MCF 10A (cell line): ENCODE measurements around the gene LRRFIP1. TPM values are rescaled to one million over a fixed set of nuclear protein-coding genes. Genes with fewer than 3 reads are reported as not detected.

ENCODE experiments used
- BruUV-seq: library from RNA; stranded (reverse); fragments of 400-500 nt; replicated peaks from 2 replicates; lab custom pipeline; 2021; lab: Mats Ljungman, UMichigan
- CTCF ChIA-PET: fragments of 300-600 bp; sonication (Branson Sonifier 250); formaldehyde crosslinking; extraction: SDS; loops from one replicate; lab custom pipeline; 2021; ENCODE audit warnings: antibody characterized with exemption, inconsistent platforms; lab: Yijun Ruan, JAX
- POLR2A ChIA-PET: fragments of 300-600, 350-650 bp; sonication (Branson Sonifier 250); formaldehyde crosslinking; extraction: SDS; loops from one replicate; lab custom pipeline; 2020; ENCODE audit warnings: antibody characterized with exemption, inconsistent platforms; lab: Yijun Ruan, JAX
- DNase-seq: peaks from one replicate; pipeline ENCODE4 v3.0.0-alpha.2; 2018; ENCODE audit not compliant: unreplicated experiment
- H3K27ac Mint-ChIP-seq: one replicate; pipeline ENCODE4 v1.8.0; 2022; ENCODE audit warnings: mild to moderate bottlenecking, low read depth, mixed read lengths; ENCODE audit not compliant: unreplicated experiment
- H3K27me3 Mint-ChIP-seq: one replicate; pipeline ENCODE4 v1.8.0; 2022; ENCODE audit warnings: mixed read lengths; ENCODE audit not compliant: insufficient read depth, unreplicated experiment
- H3K36me3 Mint-ChIP-seq: one replicate; pipeline ENCODE4 v1.8.0; 2022; ENCODE audit warnings: mild to moderate bottlenecking, moderate library complexity, mixed read lengths; ENCODE audit not compliant: insufficient read depth, unreplicated experiment
- H3K4me1 Mint-ChIP-seq: one replicate; pipeline ENCODE4 v1.8.0; 2022; ENCODE audit warnings: mixed read lengths; ENCODE audit not compliant: insufficient read depth, unreplicated experiment
- H3K4me3 Mint-ChIP-seq: one replicate; pipeline ENCODE4 v1.8.0; 2022; ENCODE audit warnings: mild to moderate bottlenecking, moderate library complexity, mixed read lengths; ENCODE audit not compliant: unreplicated experiment
- H3K9me3 Mint-ChIP-seq: one replicate; pipeline ENCODE4 v1.8.0; 2022; ENCODE audit warnings: mixed read lengths; ENCODE audit not compliant: unreplicated experiment
- intact Hi-C: fragments of 100-400 bp; cut with micrococcal nuclease; formaldehyde crosslinking; loops from 2 replicates; pipeline ENCODE4 v1.14.1; 2022
- total RNA-seq: library from RNA; stranded (reverse); gene quantifications from 2 replicates; pipeline ENCODE4 v1.2.3, GENCODE V29; 2022
- TF ChIP-seq, protein P1 (sequence below): fragments of 200-600 bp; IDR thresholded peaks from one replicate; pipeline ENCODE4 v1.8.0; 2022; ENCODE audit warnings: antibody characterized with exemption, mild to moderate bottlenecking; ENCODE audit not compliant: unreplicated experiment

Gene LRRFIP1
- total RNA-seq, 1 experiment from 2014 or later = 197 TPM

DNA sequence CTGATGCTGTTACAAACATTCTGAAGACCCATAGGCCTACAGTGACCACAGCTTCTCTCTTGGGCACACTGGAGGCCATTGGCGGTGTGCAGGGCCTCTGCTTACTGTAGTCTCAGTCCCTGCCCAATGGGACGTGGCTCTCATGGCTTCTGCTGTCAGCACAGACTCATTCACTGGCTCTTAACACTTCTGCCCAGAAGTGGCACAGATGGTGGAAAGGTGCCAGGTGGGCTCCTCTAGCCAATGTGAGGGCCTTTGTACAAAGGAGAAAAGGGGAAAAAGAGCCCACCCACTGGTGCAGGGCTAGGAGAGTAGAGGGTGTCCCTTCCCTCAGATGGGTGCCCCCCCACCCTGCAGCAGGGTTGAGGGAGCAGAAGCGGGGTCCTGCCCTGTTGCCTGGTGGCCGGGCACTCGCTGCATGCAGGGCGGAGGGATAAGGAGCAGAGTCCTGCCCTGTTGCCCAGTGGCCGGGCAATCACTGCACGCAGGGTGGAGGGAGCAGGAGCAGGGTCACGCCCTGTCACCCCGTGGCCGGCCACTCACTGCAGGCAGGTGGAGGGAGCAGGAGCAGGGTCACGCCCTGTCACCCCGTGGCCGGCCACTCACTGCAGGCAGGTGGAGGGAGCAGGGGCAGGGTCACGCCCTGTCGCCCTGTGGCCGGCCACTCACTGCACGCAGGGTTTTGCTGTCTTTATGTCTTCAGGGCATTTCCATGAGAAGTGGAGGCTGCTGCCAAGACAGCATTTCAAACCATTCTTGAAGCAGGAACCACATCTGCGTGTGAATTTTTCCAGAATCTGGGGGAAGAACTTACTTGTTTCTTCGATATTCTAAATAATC lies 20.0 kb downstream of the LRRFIP1 start:
- TF ChIP-seq, protein P1, sequence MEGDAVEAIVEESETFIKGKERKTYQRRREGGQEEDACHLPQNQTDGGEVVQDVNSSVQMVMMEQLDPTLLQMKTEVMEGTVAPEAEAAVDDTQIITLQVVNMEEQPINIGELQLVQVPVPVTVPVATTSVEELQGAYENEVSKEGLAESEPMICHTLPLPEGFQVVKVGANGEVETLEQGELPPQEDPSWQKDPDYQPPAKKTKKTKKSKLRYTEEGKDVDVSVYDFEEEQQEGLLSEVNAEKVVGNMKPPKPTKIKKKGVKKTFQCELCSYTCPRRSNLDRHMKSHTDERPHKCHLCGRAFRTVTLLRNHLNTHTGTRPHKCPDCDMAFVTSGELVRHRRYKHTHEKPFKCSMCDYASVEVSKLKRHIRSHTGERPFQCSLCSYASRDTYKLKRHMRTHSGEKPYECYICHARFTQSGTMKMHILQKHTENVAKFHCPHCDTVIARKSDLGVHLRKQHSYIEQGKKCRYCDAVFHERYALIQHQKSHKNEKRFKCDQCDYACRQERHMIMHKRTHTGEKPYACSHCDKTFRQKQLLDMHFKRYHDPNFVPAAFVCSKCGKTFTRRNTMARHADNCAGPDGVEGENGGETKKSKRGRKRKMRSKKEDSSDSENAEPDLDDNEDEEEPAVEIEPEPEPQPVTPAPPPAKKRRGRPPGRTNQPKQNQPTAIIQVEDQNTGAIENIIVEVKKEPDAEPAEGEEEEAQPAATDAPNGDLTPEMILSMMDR = no peak
- Mint-ChIP-seq H3K4me1 (no peaks in the 10 kb centered on the region), H3K9me3 (no peaks in the 10 kb centered on the region), H3K36me3 (no peaks in the 10 kb centered on the region), H3K4me3 (no peak overlapping the region), H3K27me3 (peaks cover 30% of the 10 kb centered on the region), H3K27ac (no peak overlapping the region)
- POLR2A ChIA-PET = no interaction called here
- BruUV-seq = no TSS peak
- CTCF ChIA-PET = no interaction called here
- intact Hi-C loops = no loop called here
- no peak for DNase-seq

DNA sequence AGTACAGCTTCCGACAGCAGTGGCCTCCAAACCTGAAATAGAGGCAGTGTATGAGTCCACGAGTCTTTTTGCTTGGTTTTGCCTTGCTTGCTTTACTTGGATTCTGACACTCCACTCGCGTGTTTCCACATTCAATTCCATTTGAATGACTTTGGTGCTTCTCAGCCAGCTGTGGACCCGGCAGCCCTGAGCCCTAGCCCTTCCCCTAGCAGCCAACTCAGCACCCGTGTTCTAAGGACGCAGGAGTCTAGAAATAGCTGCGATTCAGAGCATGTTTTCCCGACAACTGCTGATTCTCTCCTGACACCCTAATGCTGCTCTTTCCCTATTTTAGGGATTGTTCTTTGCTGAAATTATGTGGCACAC lies 20.6 kb downstream of the LRRFIP1 start:
- ChIA-PET POLR2A (no interaction called here), CTCF (no interaction called here)
- BruUV-seq = no TSS peak
- no peak for DNase-seq
- H3K9me3 Mint-ChIP-seq = no peaks in the 10 kb centered on the region
- no peak overlapping the region for H3K4me3 Mint-ChIP-seq
- intact Hi-C loops = no loop called here
- H3K4me1 Mint-ChIP-seq = no peaks in the 10 kb centered on the region
- no peaks in the 10 kb centered on the region for H3K36me3 Mint-ChIP-seq
- TF ChIP-seq, protein P1 = no peak
- no peak overlapping the region for H3K27ac Mint-ChIP-seq
- H3K27me3 Mint-ChIP-seq = peaks cover 30% of the 10 kb centered on the region

DNA sequence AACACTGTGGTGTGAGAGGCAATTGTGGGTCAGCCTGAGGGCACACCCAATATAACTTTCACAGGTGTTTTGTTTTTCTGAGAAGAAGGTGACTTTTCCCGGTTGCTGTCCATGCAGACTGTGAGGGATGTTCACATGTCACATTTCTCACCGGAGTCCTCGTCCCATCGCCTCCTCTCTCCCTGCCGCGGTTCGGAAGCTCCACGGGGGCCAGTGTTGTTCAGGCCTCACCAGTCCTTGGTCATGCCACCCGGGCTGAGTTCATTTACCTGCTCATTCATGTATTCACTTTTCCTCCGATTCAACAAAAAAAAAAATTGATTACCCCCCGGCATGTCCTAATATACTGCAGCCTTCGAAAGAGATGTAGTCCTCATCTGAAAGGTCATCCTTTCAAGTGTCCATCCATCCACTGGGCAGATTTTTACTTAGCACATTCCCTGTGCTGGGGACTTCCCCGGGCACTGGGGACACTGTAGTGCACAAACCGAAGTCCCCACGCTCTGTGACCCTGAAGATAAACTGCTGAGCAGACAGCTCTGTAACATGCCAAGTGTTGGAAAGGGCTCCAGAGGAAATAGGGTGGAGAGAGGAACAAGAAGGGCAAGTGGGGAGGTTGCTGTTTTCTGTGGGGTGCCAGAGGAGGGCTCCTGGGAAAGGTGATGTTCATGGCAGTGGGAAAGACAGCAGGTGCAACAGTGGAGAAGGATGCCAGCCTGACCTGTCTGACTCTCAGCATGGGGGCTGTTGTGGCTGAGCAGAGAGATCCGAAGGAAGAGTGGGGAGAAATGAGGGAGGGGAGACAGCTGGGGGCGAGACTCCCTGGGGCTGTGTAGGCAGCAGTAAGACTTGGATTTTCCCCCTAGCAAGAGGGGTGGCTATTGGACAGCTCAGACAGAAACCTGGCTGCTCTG lies 22.4 kb downstream of the LRRFIP1 start:
- Mint-ChIP-seq H3K36me3 (no peaks in the 10 kb centered on the region), H3K9me3 (no peaks in the 10 kb centered on the region), H3K4me1 (no peaks in the 10 kb centered on the region), H3K27ac (no peak overlapping the region), H3K27me3 (peaks cover 27% of the 10 kb centered on the region), H3K4me3 (no peak overlapping the region)
- TF ChIP-seq, protein P1 = no peak
- no TSS peak for BruUV-seq
- CTCF ChIA-PET = no interaction called here
- intact Hi-C loops = no loop called here
- no peak for DNase-seq
- POLR2A ChIA-PET = interaction anchor here (0.7 kb wide), 1 partner anchor 397 kb away, joined by 3 read pairs; no protein-coding TSS in a partner anchor

DNA sequence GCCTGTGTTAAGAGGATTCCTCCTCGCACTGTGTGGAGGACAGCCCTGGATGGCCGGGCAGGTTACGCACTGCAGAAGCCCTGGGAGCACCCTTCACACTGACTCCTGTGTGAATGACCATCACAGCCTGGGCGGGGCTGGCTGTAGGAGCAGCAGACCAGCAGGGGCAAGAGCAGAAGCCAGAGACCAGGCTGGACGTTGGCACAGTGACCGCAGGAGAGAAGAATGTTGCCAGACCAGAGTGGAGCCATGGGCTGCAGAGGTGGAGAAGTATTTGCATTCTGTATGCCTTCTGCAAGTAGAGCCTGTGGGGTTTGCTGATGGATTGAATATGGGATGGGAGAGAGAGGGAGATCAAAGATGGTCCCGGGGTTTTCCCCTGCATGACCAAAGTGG lies 23.1 kb downstream of the LRRFIP1 start:
- H3K27ac Mint-ChIP-seq = no peak overlapping the region
- no peak overlapping the region for H3K4me3 Mint-ChIP-seq
- TF ChIP-seq, protein P1 = no peak
- ChIA-PET POLR2A (interaction anchor here (0.7 kb wide), 1 partner anchor 397 kb away, joined by 3 read pairs; no protein-coding TSS in a partner anchor), CTCF (no interaction called here)
- DNase-seq = no peak
- no TSS peak for BruUV-seq
- no peaks in the 10 kb centered on the region for H3K4me1 Mint-ChIP-seq
- no peaks in the 10 kb centered on the region for H3K36me3 Mint-ChIP-seq
- intact Hi-C loops = no loop called here
- no peaks in the 10 kb centered on the region for H3K9me3 Mint-ChIP-seq
- peaks cover 20% of the 10 kb centered on the region for H3K27me3 Mint-ChIP-seq
